SK-N-SH (cell line): Measurements from ENCODE around the gene SEH1L. TPM values are rescaled to one million over a fixed set of nuclear protein-coding genes. Genes with fewer than 3 reads are reported as not detected.

Source experiments
- CTCF ChIA-PET: fragments of 300-600, 350-600 bp; formaldehyde crosslinking; extraction: SDS; loops from one replicate; lab custom pipeline; 2021; lab: Yijun Ruan, JAX
- POLR2A ChIA-PET: fragments of 350-600 bp; sonication (Branson Sonifier 250); formaldehyde crosslinking; extraction: SDS; loops from one replicate; lab custom pipeline; 2020; ENCODE audit warnings: antibody characterized with exemption, inconsistent platforms; lab: Yijun Ruan, JAX
- DNase-seq: peaks from one replicate; pipeline ENCODE4 v3.0.0; 2012
- H2AFZ ChIP-seq: fragments of 200-600 bp; sonication (generic); 2 replicates; pipeline ENCODE4 v1.8.1; 2016; ENCODE audit warnings: antibody characterized with exemption, mild to moderate bottlenecking, low read depth
- H3F3A ChIP-seq: fragments of 200-600 bp; sonication (generic); replicated peaks from 2 replicates; pipeline ENCODE3; 2016; ENCODE audit warnings: antibody characterized with exemption, mild to moderate bottlenecking; ENCODE audit not compliant: insufficient read depth
- H3K27ac ChIP-seq, 2 experiments: fragments of 200-500 bp in 1 of 2; fragments of 200-600 bp in 1 of 2; sonication (Bioruptor generic) in 1 of 2; sonication (generic), shearing (Covaris generic) in 1 of 2; 2 replicates each; pipeline versions ENCODE4 v1.5.1 to v1.6.1; 2014 to 2016; ENCODE audit warnings: low read depth in 2 of 2, inconsistent platforms in 1 of 2, low read length in 1 of 2, mild to moderate bottlenecking in 1 of 2, mixed read lengths in 1 of 2
- H3K27me3 ChIP-seq: fragments of 200-600 bp; sonication (generic), shearing (Covaris generic); 2 replicates; pipeline ENCODE4 v1.6.1; 2016; ENCODE audit warnings: mixed run types; ENCODE audit not compliant: insufficient read depth
- H3K36me3 ChIP-seq, 2 experiments: fragments of 200-500 bp in 1 of 2; fragments of 200-600 bp in 1 of 2; sonication (Bioruptor generic) in 1 of 2; sonication (generic) in 1 of 2; replicated peaks in 1 of 2; 2 replicates each; pipeline versions ENCODE3 to v1.5.1; 2014 to 2016; ENCODE audit warnings: low read length in 1 of 2, mild to moderate bottlenecking in 1 of 2; ENCODE audit not compliant: insufficient read depth in 2 of 2, control insufficient read depth in 1 of 2
- H3K4me1 ChIP-seq, 2 experiments: fragments of 200-500 bp in 1 of 2; fragments of 200-600 bp in 1 of 2; sonication (Bioruptor generic) in 1 of 2; sonication (generic), shearing (Covaris generic) in 1 of 2; 2 replicates each; pipeline versions ENCODE4 v1.5.1 to v1.6.1; 2014 to 2016; ENCODE audit warnings: low read depth in 1 of 2, low read length in 1 of 2, mixed run types in 1 of 2; ENCODE audit not compliant: insufficient read depth in 2 of 2, control insufficient read depth in 1 of 2
- H3K4me2 ChIP-seq: fragments of 200-600 bp; sonication (generic), shearing (Covaris generic); 2 replicates; pipeline ENCODE4 v1.6.1; 2017; ENCODE audit warnings: mixed run types
- H3K4me3 ChIP-seq, 2 experiments: fragments of 200-500 bp in 1 of 2; fragments of 200-600 bp in 1 of 2; sonication (Bioruptor generic) in 1 of 2; sonication (generic), shearing (Covaris generic) in 1 of 2; 2 replicates each; pipeline versions ENCODE4 v1.5.1 to v1.8.1; 2014 to 2016; ENCODE audit warnings: low read depth in 2 of 2, inconsistent platforms in 1 of 2, low read length in 1 of 2, mild to moderate bottlenecking in 1 of 2, mixed read lengths in 1 of 2, moderate library complexity in 1 of 2
- H3K79me2 ChIP-seq: fragments of 200-600 bp; sonication (generic); 2 replicates; pipeline ENCODE4 v1.8.1; 2017; ENCODE audit warnings: mild to moderate bottlenecking; ENCODE audit not compliant: insufficient read depth
- H3K9ac ChIP-seq: fragments of 200-600 bp; sonication (generic); 2 replicates; pipeline ENCODE4 v1.6.1; 2017; ENCODE audit warnings: mixed run types
- H3K9me2 ChIP-seq: fragments of 200-600 bp; sonication (generic); 2 replicates; pipeline ENCODE4 v1.6.1; 2017; ENCODE audit warnings: mixed run types
- H3K9me3 ChIP-seq: fragments of 200-600 bp; sonication (generic); 2 replicates; pipeline ENCODE4 v1.6.1; 2017; ENCODE audit warnings: mixed run types, mild to moderate bottlenecking, moderate library complexity
- H4K20me1 ChIP-seq: fragments of 200-600 bp; sonication (generic); 2 replicates; pipeline ENCODE4 v1.6.1; 2017; ENCODE audit warnings: mild to moderate bottlenecking, mixed run types; ENCODE audit not compliant: insufficient read depth
- CHD2 ChIP-seq: fragments of 150-350 bp; IDR thresholded peaks from 2 replicates; pipeline ENCODE4 v1.6.1; 2018; ENCODE audit warnings: low read length; ENCODE audit not compliant: partially characterized antibody
- ELF1 ChIP-seq: IDR thresholded peaks from 2 replicates; pipeline ENCODE4 v1.4.0; 2012
- EP300 ChIP-seq, 2 experiments: IDR thresholded peaks; 2 replicates each; pipeline versions ENCODE4 v1.4.0 to v1.6.1; 2012; ENCODE audit warnings: borderline replicate concordance in 1 of 2, low read depth in 1 of 2, low read length in 1 of 2
- GABPA ChIP-seq: IDR thresholded peaks from 2 replicates; pipeline ENCODE4 v1.4.0; 2012; ENCODE audit warnings: low read depth, mild to moderate bottlenecking
- GATA2 ChIP-seq: sonication (generic); formaldehyde crosslinking; IDR thresholded peaks from 2 replicates; pipeline ENCODE4 v1.5.0; 2020; ENCODE audit warnings: mild to moderate bottlenecking, missing genetic modification reagents
- MAX ChIP-seq: IDR thresholded peaks from 2 replicates; pipeline ENCODE4 v1.4.0; 2012; ENCODE audit warnings: low read depth
- MXI1 ChIP-seq: IDR thresholded peaks from 2 replicates; pipeline ENCODE4 v1.6.1; 2012; ENCODE audit warnings: mild to moderate bottlenecking, low read depth, low read length, improper control_type of control experiment
- NFIC ChIP-seq: IDR thresholded peaks from 2 replicates; pipeline ENCODE4 v1.4.0; 2012; ENCODE audit warnings: borderline replicate concordance
- POLR2AphosphoS5 ChIP-seq: IDR thresholded peaks from 2 replicates; pipeline ENCODE4 v1.6.1; 2012; ENCODE audit warnings: low read depth, low read length
- RAD21 ChIP-seq: IDR thresholded peaks from 2 replicates; pipeline ENCODE4 v1.6.1; 2012; ENCODE audit warnings: mild to moderate bottlenecking, low read length
- REST ChIP-seq: IDR thresholded peaks from 2 replicates; pipeline ENCODE4 v1.6.1; 2012; ENCODE audit warnings: mild to moderate bottlenecking, low read depth, low read length, moderate library complexity
- WGBS: methylation state at CpG from one replicate; pipeline ENCODE4 v1.1.6; 2017; ENCODE audit warnings: low lambda C conversion rate; 5-methylcytosine and 5-hydroxymethylcytosine counted together
- polyA plus RNA-seq, 3 experiments: library from polyadenylated mRNA; depleted of rRNA; stranded (reverse); fragments of >200 nt; gene quantifications; 2 replicates each; pipeline ENCODE4 v1.2.3, GENCODE V29; 2012
- TF ChIP-seq, protein P1 (sequence below): fragments of 150-350 bp; IDR thresholded peaks from 2 replicates; pipeline ENCODE4 v1.6.1; 2016; ENCODE audit warnings: mild to moderate bottlenecking, low read depth, low read length
- TF ChIP-seq, protein P2 (sequence below): fragments of 200-600 bp; sonication (generic); IDR thresholded peaks from 2 replicates; pipeline ENCODE4 v1.6.1; 2017; ENCODE audit warnings: antibody characterized with exemption, mild to moderate bottlenecking, moderate library complexity

Gene SEH1L
- polyA plus RNA-seq, 1 of the 3 experiments (the other 2 are of a cell fraction) = 29.8 TPM

GRCh38 chr18:13019301-13019700 lies 71.5 kb downstream of the SEH1L start:
- WGBS = 83% methylated on average over 3 of the region's 3 CpGs
- POLR2A ChIA-PET = no interaction called here
- Histone ChIP-seq H3K9ac (no peak overlapping the region), H3K9me2 (no peaks in the 10 kb centered on the region), H3K4me1 (no peaks in the 10 kb centered on the region), H3K9me3 (no peaks in the 10 kb centered on the region), H3K36me3 (peaks cover 63 to 79% of the 10 kb centered on the region in 2 experiments), H3F3A (no peaks in the 10 kb centered on the region), H3K27ac (no peak overlapping the region), H3K79me2 (peaks cover 16% of the 10 kb centered on the region), H3K4me2 (no peak overlapping the region), H4K20me1 (no peaks in the 10 kb centered on the region), H3K27me3 (no peaks in the 10 kb centered on the region), H3K4me3 (no peak overlapping the region), H2AFZ (no peak overlapping the region)
- CTCF ChIA-PET = no interaction called here
- no peak for DNase-seq
- no peak for TF ChIP-seq EP300 (IDR thresholded peaks at IDR 0.05; ENCODE audit: borderline replicate concordance in 1 of 2, low read depth in 1 of 2, low read length in 1 of 2)
- no peak for TF ChIP-seq GATA2
- TF ChIP-seq MAX = no peak
- TF ChIP-seq CHD2 = no peak
- no peak for TF ChIP-seq RAD21
- TF ChIP-seq NFIC = no peak
- TF ChIP-seq, protein P1, sequence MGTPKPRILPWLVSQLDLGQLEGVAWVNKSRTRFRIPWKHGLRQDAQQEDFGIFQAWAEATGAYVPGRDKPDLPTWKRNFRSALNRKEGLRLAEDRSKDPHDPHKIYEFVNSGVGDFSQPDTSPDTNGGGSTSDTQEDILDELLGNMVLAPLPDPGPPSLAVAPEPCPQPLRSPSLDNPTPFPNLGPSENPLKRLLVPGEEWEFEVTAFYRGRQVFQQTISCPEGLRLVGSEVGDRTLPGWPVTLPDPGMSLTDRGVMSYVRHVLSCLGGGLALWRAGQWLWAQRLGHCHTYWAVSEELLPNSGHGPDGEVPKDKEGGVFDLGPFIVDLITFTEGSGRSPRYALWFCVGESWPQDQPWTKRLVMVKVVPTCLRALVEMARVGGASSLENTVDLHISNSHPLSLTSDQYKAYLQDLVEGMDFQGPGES = no peak
- no peak for TF ChIP-seq POLR2AphosphoS5
- TF ChIP-seq, all 33 proteins: peak for 0

DNA sequence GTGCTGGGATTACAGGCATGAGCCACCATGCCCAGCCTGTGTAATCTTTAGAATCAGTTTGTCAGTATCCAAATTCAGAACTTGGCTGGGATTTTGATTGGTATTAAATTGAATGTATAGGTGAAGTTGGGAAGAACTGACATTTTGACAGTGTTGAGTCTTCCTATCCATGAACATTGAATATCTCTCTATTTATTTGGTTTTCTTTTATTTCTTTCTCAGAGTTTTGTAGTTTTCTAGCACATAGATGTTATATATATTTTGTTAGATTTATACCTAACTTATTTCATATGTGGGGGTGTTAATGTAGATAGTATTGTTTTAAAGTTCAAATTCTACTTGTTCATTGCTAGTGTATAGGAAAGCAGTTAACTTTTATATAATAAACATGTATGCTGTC lies 74.8 kb downstream of the SEH1L start:
- Histone ChIP-seq H3K4me2 (no peak overlapping the region), H2AFZ (no peak overlapping the region), H4K20me1 (no peaks in the 10 kb centered on the region), H3K36me3 (peaks cover 51 to 72% of the 10 kb centered on the region in 2 experiments), H3F3A (no peaks in the 10 kb centered on the region), H3K9ac (no peak overlapping the region), H3K9me2 (no peaks in the 10 kb centered on the region), H3K27me3 (no peaks in the 10 kb centered on the region), H3K9me3 (no peaks in the 10 kb centered on the region), H3K27ac (no peak overlapping the region), H3K4me1 (no peaks in the 10 kb centered on the region), H3K4me3 (no peak overlapping the region), H3K79me2 (peaks cover 31% of the 10 kb centered on the region)
- no peak for TF ChIP-seq MXI1
- no peak for TF ChIP-seq RAD21
- TF ChIP-seq, protein P2, sequence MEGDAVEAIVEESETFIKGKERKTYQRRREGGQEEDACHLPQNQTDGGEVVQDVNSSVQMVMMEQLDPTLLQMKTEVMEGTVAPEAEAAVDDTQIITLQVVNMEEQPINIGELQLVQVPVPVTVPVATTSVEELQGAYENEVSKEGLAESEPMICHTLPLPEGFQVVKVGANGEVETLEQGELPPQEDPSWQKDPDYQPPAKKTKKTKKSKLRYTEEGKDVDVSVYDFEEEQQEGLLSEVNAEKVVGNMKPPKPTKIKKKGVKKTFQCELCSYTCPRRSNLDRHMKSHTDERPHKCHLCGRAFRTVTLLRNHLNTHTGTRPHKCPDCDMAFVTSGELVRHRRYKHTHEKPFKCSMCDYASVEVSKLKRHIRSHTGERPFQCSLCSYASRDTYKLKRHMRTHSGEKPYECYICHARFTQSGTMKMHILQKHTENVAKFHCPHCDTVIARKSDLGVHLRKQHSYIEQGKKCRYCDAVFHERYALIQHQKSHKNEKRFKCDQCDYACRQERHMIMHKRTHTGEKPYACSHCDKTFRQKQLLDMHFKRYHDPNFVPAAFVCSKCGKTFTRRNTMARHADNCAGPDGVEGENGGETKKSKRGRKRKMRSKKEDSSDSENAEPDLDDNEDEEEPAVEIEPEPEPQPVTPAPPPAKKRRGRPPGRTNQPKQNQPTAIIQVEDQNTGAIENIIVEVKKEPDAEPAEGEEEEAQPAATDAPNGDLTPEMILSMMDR = no peak
- no peak for TF ChIP-seq GABPA
- TF ChIP-seq ELF1 = no peak
- TF ChIP-seq REST = no peak
- CTCF ChIA-PET = no interaction called here
- no peak for DNase-seq
- POLR2A ChIA-PET = no interaction called here
